NCI-H1105 treated with DMSO at 0.1 percent for 48 hours (cell line): ENCODE data around the gene AUTS2.

Source experiments
- DNase-seq: peaks from one replicate; lab custom pipeline; 2025; lab: John Stamatoyannopoulos, UW

AUTS2 gene

DNA sequence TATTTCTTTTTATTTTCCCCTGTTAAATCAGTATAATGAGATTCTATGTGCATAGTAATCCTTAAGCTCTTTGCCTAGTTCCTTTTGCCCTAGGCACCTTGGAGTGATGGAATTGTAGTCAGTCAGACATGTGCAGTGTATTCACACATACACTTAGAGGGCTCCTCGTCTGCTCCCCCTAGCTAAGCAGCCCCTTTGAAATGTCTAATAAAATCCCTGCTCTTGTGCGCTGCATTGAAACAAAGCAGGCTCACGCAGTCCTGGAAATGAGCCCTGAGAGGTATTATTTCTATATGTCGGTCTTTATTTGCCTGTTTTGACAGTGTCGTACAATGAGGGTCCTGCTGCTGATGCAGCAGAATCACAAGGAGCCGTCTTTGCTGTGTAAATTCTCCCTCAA, 258.7 kb downstream of the AUTS2 start:
- no peak for DNase-seq

DNA sequence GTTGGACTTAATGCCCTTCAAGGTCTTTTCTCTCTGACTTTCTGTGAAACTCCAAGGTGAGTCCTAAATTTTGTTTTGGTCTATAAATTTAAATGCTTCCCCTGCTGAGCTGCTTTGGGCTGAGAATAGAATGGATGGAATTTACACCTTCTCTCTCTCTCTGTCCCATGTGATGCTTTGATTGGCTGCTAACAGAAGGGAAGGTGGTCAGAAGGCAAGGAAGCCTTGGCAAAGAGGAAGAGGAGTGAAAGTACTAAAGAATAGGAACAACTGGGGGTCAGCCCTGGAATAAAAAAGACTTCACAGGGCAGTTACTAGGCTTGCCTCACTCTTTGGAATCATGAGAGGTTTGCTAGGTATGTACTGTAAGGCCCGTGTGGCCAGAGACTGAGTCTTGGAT, 260.2 kb downstream of the AUTS2 start:
- DNase-seq = no peak

DNA sequence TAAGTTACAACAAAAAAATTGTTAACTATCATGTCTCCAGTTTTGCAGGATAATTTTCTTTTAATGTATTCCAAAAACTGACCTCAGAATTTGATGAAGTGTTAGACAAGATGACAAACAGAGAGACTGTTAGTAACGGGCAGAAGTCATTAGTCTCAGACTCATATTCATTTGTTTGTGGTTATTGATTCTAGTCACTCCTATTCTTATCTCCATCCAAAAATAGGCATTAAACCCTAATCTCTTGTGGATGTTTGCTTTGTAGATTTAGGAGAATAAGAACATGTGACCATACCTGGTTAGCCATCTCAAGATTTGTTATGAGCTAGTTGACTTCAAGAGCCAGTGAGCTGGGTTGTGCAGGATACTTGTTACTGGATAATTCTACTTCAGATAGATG, 261.1 kb downstream of the AUTS2 start:
- DNase-seq = no peak

DNA sequence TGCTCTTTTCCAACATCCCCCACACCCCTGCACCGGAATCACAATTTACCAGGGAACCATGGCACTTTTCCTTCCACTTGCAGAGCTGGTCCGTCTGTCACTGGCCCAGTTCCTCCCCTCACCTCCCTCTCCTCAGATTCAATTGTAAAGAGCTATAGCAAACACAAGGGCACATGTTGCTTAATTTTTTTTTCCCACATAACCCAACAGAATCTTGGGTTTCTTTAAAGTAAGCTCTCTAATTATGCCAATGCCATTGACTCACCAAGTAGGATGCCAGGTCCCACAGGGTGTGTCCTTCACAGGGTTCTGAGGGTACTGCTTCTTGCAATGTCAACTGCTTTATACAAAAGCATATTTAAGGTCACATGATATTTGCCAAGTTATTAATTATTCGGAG, 262.2 kb downstream of the AUTS2 start:
- DNase-seq = no peak

GRCh38 chr7:69860941-69861622, 262.8 kb downstream of the AUTS2 start:
- DNase-seq = no peak

GRCh38 chr7:69862413-69863064, 264.3 kb downstream of the AUTS2 start:
- no peak for DNase-seq

GRCh38 chr7:69864274-69864673, 266.0 kb downstream of the AUTS2 start:
- peak; percentile 50 for DNase-seq

DNA sequence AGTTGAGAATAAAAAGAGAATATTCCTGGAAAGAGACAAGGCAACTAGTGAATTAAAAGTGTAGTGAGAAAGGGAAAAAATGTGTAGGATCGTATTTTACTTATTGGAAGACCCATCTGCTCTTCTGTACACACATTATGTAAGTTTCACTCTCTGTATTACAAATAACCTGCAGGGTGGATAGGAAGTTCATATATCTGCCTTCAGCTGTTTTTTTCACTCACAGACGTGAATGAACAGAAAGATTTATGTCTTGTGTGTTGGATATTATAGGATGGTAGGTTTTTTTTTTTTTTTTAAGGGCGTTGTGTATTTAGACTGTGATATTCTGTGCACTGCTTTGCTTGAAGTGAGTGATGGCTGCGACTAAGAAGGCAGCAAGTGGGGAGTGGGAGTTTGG, 266.5 kb downstream of the AUTS2 start:
- peak; percentile 48 for DNase-seq

GRCh38 chr7:69868921-69869320, 270.6 kb downstream of the AUTS2 start:
- no peak for DNase-seq

- no peak for DNase-seq
Observed at GRCh38 chr7:69871213-69871885, 273.1 kb downstream of the AUTS2 start.

- DNase-seq = no peak
Observed at GRCh38 chr7:69871886-69872569, 273.8 kb downstream of the AUTS2 start.

- DNase-seq = no peak
Observed at GRCh38 chr7:69873512-69873911, 275.2 kb downstream of the AUTS2 start.

GRCh38 chr7:69878015-69878414, 279.7 kb downstream of the AUTS2 start:
- DNase-seq = no peak

DNA sequence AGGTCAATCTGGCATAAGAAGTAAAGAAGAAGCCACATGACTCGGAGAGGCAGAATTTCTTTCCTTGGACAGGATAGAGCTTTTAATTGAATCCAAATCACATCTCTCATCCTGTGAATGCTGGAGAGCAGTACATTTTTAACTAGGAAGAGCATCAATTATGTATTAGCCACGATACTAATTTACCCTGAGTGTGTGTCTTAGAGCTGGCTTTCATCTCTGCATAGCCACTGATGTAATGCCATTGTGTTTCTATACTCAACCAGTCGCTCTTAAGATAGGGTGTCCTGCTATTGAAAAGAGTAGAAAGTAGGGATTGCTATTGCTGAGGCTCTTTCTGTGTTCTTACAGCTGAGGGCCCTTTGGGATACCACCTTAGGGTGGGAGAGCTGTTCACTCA, 280.3 kb downstream of the AUTS2 start:
- DNase-seq = no peak

- no peak for DNase-seq
Observed at GRCh38 chr7:69879989-69880388, 281.7 kb downstream of the AUTS2 start.

DNA sequence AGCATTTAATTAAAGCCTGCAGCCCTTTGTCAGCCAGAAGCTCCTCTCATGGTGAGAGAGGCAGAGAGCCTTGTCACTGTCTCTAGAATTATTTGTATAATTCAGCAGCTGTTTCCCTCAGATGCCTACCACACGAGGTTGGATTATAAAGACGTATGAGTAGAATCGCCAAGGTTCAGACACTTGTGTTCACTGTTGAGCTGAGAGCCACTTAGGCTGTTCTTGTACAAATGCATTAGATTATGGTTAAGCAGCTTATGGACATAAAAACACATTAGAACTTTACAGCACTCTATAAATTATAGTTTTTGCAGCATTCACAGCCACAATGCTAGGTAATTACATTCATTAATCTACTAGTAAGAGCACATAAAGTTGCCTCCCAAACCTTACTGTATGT, 282.6 kb downstream of the AUTS2 start:
- DNase-seq = peak; percentile 97

DNA sequence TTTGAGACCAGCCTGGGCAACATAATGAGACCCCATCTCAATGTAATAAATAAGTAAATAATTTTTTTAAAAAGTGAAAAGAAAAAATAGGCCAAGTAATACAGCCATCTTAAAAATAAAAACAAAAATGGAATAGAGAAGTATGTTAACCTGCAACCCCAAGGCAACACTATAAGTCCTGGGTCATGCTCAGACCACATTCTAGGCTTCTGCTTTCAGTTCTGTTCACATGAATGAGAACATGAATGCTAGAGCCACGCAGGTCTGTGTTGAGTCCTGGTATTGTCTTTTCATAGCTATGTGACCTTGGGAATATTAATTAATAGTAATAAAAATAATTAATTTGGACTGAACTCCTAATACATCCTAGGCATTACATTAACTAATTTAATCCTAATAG, 284.0 kb downstream of the AUTS2 start:
- DNase-seq = no peak

GRCh38 chr7:69883399-69883891, 285.2 kb downstream of the AUTS2 start:
- no peak for DNase-seq

DNA sequence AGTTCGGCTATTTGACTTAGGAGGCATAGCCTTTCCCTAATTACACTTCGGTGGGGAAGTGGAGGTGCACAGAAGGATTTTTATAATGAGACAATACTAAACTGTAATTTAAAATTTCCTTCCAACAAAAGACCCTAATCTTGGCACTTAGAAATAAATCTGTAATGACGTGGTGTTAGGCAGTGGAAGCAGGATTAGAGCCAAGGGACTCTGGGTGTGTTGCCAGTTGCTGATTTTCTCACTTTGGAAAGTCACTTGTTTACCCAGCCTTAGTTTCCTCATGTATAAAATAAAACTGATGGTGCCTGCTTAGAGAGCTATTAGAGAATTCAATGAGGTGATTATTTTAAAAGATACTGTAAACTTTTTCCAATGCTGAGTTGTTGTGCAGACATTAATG, 287.2 kb downstream of the AUTS2 start:
- no peak for DNase-seq

DNA sequence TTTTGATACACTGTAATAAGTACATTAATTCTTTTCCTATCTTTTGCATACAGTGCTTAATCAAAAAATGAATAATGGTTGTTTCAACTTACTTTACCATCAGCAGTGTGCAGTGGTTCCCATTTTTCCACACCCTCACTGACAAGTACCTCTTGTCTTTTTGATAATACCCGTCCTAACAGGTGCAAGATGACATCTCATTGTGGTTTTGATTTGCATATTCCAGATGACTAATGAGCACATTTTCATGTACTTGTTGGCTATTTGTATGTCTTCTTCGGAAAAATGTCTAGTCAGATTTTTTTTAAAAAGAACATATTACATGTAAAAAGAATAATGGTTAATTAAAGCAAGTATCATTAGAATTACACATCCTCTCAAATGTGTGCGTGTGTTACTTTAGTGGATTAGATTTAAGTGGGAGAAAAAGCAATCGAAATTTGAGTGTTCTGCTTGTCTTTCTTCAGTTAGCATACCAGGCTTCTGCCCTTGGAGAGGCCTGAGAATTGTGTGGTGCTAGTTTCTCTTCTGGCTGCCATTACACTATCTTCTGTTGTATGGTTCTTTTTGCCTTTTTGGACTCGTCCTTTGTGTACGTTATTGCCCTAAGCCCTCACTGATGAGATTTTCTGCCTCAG, 291.2 kb downstream of the AUTS2 start:
- DNase-seq = no peak

DNA sequence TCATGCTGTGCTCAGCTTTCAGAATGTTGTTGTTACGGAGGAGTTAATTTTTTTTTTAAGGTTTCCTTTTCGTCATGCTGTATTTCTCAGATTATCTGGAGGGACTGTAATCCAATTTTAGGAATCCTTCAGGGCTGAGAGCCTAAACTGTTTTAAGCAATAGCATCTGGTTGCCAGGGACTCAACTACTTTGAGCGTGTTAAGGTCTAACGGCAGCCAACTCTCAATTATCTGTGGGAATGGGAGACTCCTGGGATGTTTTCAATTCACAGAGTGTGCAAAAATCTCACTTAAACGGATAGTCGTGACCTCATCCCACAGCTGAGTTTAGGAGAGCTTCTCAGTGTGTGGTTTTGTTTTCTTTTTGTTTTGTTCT, 291.7 kb downstream of the AUTS2 start:
- DNase-seq = no peak

GRCh38 chr7:69892790-69893189, 294.5 kb downstream of the AUTS2 start:
- DNase-seq = no peak
